ENCODE data around the gene PWWP2B.

The PWWP2B gene

GRCh38 chr10:132455986-132456847 lies 59.2 kb downstream of the PWWP2B start:
- no peak for DNase-seq

DNA sequence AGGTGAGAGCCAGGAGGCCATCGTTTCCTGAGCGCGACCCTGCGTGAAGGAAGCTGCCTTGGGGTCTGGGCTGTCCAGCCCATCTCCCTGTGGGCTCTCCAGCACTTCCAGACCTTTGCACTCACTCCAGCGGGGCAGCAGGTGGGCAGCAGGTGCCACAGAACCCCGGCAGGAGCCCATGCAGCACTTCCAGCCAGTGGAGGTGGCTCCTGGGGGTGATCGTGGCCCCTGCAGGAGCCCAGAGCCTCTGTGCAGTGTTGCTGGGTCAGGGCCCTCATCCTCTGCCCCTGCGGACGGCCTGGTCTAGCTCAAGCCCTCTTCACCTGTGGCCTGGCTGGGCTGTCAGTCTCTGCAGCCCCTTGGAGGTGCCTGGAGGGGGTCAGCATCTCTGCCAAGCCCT lies 59.9 kb downstream of the PWWP2B start:
- no peak for DNase-seq

GRCh38 chr10:132457328-132458070 lies 60.5 kb downstream of the PWWP2B start:
- no peak for DNase-seq

- no peak for DNase-seq
Measured at GRCh38 chr10:132458071-132458585, 61.1 kb downstream of the PWWP2B start.

DNA sequence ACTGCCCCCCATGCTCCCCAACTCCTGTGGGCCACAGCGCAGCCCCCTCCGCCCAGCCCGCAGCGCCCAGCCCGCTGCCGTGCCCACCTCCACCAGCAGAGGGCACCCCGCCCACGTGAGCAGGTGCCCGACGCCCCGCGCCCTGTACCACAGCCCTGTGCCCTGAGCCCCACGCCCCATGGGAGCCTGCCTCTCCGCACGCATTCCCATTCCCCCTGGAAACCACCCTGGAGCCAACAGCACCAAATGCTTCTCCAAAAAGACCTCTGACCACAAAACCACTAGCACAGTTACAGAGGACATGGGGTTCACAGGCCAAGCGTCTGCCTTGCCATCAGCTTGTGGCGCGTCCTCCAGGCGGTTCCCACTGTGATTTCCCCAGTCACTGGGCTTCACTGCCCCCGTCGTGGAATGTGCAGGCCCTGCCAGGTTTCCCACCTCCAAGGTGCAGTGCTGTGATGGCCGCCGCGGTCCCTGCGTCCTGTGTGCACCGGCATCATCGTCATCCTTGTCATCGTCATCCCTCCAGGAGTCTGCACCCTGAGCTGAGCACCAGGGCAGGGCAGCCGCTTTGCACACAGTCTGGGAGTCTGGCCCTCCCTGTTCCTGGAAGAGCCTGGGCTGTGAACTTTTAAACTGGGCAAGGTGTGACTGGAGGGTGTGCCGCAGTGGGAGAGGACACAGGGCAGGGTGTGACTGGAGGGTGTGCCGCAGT lies 61.7 kb downstream of the PWWP2B start:
- DNase-seq: peak in 32 of 51 donors; percentile 18 to 77 (median 38)

DNA sequence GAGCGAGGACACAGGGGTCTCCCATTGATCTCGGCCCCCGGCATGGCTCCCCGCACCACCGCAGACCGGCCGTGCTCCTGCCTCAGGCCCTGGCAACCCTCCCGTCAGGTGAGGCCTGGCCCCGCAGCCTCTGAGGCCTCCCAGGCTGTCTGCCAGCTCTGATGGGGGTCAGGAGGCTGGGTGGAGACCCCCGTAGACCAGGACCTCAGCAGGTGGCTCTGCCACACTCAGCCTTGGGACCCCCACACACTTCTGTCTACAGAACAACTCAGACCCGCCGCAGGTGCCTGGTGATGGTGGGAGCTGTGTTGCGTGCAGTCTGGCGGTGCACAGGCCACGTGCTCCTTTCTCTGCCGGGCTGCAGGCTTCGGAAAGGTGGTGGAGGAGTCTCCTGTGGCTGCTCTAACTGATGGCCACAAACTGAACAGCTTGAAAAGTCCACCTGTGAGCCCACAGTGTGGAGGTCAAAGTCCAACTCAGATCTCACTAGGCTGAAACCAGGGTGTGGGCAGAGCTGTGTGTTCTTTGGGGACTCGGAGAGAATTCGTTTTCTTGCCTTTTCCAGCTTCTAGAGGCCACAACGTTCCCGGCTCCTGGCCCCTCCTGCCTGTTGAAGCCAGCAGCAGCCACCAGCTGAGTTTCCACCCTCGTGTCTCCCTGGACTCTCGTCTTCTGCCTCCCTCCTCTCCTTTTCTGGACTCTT lies 62.5 kb downstream of the PWWP2B start:
- DNase-seq: no peak

DNA sequence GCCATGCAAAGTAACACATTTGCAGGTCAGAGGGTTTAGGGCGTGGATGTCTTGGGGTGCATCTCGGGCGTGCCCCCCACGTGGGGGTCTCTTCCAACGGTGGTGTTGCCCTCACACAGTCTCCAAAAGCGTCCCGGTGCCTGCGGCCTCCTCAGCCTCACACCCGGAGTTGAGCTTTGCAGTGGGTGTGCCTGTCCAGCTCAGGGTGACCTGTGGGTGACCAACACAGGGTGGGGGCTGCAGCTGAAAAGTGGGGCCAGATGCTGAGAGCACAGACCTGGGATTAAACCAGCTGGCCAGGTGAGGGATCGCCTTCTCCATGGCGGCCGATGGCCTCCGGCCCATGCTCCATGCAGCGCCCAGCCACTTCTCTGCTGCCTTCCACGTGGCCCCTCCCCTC lies 63.1 kb downstream of the PWWP2B start:
- DNase-seq: no peak

GRCh38 chr10:132460691-132461090 lies 63.7 kb downstream of the PWWP2B start:
- DNase-seq: no peak

GRCh38 chr10:132461103-132461682 lies 64.2 kb downstream of the PWWP2B start:
- no peak for DNase-seq

DNA sequence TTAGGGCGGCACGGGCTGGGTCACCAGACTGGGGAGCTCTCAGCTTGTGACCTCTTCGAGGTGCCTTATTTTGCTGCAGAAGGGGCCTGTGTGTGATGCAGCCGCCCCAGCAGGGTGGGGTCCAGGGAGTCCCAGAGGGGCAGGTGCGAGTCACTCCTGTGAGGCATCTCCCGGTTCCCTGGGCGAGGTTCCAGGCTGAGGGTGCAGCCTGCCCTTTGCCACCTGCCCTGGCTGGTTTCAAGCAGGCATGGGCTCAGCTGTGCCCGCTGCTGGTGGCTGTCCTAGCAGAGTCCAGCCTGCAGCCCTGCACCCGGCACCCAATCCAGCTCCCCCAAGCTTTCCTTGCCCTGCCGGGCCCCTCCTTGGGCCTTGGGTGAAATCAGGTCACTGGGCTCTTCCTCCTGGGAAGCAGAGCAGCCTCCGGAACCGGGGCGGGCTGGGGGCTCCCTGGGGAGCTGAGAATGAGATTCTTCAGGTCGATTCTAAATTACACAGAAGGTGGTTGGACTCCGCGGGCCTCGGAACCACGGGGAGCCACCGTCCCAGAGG lies 64.8 kb downstream of the PWWP2B start:
- no peak for DNase-seq

GRCh38 chr10:132462463-132463332 lies 65.7 kb downstream of the PWWP2B start:
- DNase-seq: no peak

DNA sequence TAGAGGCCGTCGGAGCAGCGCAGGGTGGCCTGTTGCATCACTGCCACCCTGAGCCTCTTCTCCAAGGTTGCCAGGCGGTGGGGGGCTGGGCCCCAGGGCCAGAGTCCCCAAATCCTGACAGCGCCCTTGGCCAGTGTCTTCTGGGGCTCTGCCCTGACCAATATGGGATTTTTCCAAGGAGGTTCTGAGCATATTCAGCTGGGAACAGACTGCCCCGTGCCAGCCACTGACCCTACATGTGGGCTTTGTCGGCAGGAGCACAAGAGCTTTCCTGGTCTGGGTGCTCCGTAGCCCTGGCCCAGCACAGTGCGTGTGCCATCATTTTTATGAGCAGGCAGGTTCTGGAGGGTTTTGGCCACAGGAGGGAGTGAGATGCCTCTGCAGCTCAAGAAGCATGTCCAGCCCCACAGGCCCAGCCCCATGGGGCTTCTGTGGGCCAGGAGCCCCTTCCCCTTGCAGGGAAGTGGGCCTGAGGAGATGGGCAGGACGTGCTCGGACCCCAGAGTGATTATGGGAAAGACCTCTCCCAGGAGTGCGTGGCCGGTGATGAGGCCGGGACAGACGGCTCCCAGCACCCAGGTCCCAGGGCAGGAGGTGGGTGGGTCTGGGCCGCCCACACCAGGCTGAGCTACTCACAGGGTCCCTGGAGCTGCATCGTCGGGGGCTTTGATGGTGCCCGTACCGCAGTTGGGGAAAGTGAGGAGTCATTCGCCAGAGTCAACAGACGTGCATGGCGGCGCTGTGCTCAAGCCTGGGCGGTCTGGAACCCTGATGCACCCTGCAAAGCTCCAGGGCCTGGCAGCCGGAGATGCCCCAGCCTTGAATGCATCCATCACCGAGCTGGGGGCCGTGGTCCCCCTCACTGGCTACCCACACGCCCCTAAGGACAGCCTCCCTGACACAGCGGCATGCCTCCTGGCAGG lies 66.6 kb downstream of the PWWP2B start:
- DNase-seq: peak in 2 of 51 donors; percentile 20 to 52

DNA sequence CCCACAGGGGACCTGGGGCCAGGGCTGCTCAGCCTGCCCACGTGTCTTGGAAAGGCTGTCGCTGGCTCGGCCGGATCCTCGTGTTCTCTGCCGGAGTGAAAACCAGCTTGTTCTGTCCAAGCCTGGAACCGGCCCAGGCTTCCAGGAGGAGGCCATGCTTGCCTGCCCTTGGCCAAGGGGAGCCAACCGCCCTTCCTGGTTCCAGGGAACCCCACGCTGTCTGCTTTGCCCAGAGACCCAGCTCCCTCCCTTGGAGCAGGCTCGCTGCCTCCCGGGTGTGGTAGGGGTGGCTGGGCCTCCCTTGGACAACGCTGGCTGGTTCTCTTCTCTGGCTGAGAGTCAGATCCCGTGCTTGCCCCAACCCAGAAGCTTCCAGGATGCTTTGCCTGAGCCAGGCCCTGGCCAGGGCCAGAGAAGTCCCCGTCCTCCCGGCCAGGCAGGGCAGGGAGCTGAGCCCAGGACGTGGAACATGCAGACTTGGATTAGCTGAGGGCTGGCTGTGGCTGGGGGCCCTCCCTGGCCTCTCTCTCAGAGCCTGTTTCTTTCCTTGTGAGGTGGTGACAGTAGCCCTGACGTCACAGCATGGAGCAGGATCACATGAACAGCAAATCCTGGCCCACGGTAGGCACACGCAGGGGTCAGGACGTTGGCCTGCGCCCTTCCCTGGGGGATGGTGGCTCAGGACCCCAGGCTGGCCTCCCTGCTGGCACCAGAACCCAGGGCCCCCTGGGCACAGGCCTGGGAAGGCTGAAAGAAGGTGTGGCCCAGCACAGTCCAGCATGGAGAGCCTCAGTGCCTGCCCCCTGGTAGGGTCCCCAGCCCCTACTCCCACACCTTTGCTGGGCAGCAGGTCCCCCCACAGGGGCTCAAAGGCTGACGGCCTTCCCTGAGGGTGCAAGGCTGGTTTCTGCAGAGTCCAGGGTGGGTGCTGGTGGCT lies 67.5 kb downstream of the PWWP2B start:
- DNase-seq: peak in 48 of 51 donors; percentile 27 to 95 (median 80)

GRCh38 chr10:132465193-132465888 lies 68.3 kb downstream of the PWWP2B start:
- no peak for DNase-seq

DNA sequence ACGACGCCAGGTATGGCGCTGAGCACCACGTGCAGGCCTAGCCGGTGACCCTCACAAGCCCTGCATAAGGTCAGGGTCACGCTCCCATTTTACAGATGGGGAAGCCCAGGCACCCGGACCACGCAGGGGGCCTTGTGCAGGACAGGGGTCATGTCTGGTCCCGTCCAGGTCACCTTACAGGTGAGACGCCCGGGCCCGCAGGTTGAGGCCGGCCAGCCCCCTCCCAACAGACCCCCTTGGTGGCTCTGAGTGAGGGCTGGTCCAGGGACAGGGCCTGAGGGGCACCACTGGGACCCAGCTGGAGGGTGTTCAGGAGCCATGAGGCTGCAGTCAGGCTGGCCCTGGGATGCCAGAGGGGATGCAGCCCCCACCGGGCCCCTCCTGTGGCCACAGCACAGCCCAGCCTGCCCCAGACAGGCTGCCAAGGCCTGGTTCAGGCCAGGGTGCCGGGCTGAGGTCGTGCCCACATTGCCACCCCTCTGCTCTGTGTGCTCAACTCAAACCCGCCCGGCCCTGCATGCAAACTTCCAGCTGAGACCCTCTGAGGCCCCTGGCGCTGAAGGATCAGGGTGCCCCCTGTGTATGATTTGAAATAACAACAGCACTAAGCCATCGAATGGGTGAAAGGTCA lies 69.0 kb downstream of the PWWP2B start:
- no peak for DNase-seq
